Measurements from ENCODE around the gene FLCN.

FLCN gene

DNA sequence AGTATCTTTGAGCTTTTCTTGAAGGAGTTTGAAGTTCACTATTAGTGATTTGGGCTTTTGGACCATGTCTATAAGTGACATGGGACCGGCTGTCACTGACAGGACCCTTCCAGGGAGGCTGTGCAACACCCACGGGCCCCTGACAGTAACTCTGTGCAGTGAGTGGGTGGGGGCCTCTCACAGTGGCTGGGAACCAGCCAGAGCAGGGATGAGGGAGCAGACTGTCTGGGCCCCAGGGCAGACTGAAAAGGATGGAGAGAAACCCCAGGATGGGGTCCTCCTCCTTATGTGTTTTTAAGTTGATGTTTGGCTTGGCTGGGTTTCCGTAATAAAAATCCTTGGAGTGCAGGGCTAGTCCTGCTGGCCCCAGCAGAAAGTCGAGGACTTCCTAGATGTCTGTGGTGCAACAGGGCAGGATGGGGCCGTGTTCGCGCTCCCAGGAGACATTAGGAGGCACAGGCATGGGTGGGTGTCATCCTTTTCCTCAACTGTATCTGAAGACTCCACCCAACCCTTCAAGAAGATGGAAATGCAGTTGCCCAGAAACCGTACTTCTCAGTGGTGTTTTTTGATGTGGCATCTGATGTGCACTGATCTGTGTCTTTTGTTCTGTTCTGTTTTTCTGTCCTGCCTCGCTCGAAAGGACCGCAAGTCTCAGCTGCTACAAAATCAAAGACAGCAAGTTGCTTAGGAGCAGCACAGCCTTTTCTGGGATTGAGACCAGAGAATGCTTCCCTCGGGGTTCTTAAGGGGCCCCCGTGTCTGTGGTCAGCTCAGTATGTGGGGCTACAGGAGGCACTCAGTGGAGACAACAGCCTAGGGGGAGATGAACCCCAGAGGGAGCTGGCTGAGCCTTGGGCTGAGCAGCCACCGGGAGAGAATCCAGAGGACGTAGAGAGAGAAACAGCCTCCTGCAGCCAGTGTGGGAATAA, 55.0 kb downstream of the FLCN start (continued):
- no peak for TF ChIP-seq TSHZ2 (CRISPR knock-in tag; IDR thresholded peaks at IDR 0.05)
- no peak for TF ChIP-seq TOX (CRISPR knock-in tag; IDR thresholded peaks at IDR 0.05; ENCODE audit: borderline replicate concordance)
- no peak for TF ChIP-seq PATZ1 (CRISPR knock-in tag; IDR thresholded peaks at IDR 0.05; ENCODE audit: borderline replicate concordance)
- TF ChIP-seq PPARA (CRISPR knock-in tag; IDR thresholded peaks at IDR 0.05; ENCODE audit: borderline replicate concordance) = no peak

GRCh38 chr17:17180741-17181525, 56.0 kb downstream of the FLCN start:
- ATAC-seq = no peak
- TF ChIP-seq ISL1 (CRISPR knock-in tag; IDR thresholded peaks at IDR 0.05) (no peak), ZFP3 (CRISPR knock-in tag; IDR thresholded peaks at IDR 0.05) (no peak), CSDC2 (CRISPR knock-in tag; IDR thresholded peaks at IDR 0.05) (no peak), ARNTL (CRISPR knock-in tag; IDR thresholded peaks at IDR 0.05; ENCODE audit: borderline replicate concordance, low read depth) (no peak), ZNF70 (CRISPR knock-in tag; IDR thresholded peaks at IDR 0.05) (no peak), OSR1 (CRISPR knock-in tag; IDR thresholded peaks at IDR 0.05) (no peak), BACH2 (CRISPR knock-in tag; IDR thresholded peaks at IDR 0.05; ENCODE audit: borderline replicate concordance) (no peak), ZNF565 (CRISPR knock-in tag; conservative IDR thresholded peaks at IDR 0.05; ENCODE audit: low read depth) (no peak), POU6F1 (CRISPR knock-in tag; IDR thresholded peaks at IDR 0.05; ENCODE audit: borderline replicate concordance, low read depth) (no peak), PATZ1 (CRISPR knock-in tag; IDR thresholded peaks at IDR 0.05; ENCODE audit: borderline replicate concordance) (no peak), ZNF8 (CRISPR knock-in tag; IDR thresholded peaks at IDR 0.05) (no peak), RARB (CRISPR knock-in tag; IDR thresholded peaks at IDR 0.05) (no peak), ZFP30 (CRISPR knock-in tag; IDR thresholded peaks at IDR 0.05) (no peak), SNAI2 (CRISPR knock-in tag; IDR thresholded peaks at IDR 0.05) (no peak), ZC3H10 (CRISPR knock-in tag; IDR thresholded peaks at IDR 0.05) (no peak), TOX (CRISPR knock-in tag; IDR thresholded peaks at IDR 0.05; ENCODE audit: borderline replicate concordance) (no peak)
- TF ChIP-seq, protein P1, sequence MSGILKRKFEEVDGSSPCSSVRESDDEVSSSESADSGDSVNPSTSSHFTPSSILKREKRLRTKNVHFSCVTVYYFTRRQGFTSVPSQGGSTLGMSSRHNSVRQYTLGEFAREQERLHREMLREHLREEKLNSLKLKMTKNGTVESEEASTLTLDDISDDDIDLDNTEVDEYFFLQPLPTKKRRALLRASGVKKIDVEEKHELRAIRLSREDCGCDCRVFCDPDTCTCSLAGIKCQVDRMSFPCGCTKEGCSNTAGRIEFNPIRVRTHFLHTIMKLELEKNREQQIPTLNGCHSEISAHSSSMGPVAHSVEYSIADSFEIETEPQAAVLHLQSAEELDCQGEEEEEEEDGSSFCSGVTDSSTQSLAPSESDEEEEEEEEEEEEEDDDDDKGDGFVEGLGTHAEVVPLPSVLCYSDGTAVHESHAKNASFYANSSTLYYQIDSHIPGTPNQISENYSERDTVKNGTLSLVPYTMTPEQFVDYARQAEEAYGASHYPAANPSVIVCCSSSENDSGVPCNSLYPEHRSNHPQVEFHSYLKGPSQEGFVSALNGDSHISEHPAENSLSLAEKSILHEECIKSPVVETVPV (CRISPR knock-in tag; IDR thresholded peaks at IDR 0.05) = no peak
- TF ChIP-seq, protein P2, sequence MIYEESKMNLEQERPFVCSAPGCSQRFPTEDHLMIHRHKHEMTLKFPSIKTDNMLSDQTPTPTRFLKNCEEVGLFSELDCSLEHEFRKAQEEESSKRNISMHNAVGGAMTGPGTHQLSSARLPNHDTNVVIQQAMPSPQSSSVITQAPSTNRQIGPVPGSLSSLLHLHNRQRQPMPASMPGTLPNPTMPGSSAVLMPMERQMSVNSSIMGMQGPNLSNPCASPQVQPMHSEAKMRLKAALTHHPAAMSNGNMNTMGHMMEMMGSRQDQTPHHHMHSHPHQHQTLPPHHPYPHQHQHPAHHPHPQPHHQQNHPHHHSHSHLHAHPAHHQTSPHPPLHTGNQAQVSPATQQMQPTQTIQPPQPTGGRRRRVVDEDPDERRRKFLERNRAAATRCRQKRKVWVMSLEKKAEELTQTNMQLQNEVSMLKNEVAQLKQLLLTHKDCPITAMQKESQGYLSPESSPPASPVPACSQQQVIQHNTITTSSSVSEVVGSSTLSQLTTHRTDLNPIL (CRISPR knock-in tag; IDR thresholded peaks at IDR 0.05; ENCODE audit: low read depth) = no peak
